ENCODE results near the gene SLC25A25. TPM values are rescaled to one million over a fixed set of nuclear protein-coding genes. Genes with fewer than 3 reads are reported as not detected.

Gene SLC25A25
- total and polyA plus RNA-seq, 2 of the 8 experiments (the other 6 are each of a cell fraction or from before 2014, with no cell fraction given), result 6.5 to 18.5 TPM

GRCh38 chr9:128101231-128101661, 33.2 kb downstream of the SLC25A25 start:
- no peak overlapping the region for H3K4ac ChIP-seq (replicated peaks; ENCODE audit: insufficient read length, low read depth, low read length)
- peaks cover 19% of the 10 kb centered on the region for H3K79me1 ChIP-seq (ENCODE audit: low read depth, low read length)
- H2BK120ac ChIP-seq (replicated peaks; ENCODE audit: low read depth, low read length), result no peak overlapping the region
- no peak overlapping the region for H3K27ac ChIP-seq (ENCODE audit: low read depth, low read length)
- TF ChIP-seq MAFK (IDR thresholded peaks at IDR 0.05; ENCODE audit: low read depth, low read length) (no peak), SIX5 (IDR thresholded peaks at IDR 0.05; ENCODE audit: low read depth, low read length) (no peak), FOSL1 (IDR thresholded peaks at IDR 0.05; ENCODE audit: insufficient read depth, low read depth, low read length) (no peak), SRF (IDR thresholded peaks at IDR 0.05; ENCODE audit: low read depth, low read length) (no peak), KDM5A (IDR thresholded peaks at IDR 0.05; ENCODE audit: low read length) (no peak), CBX5 (IDR thresholded peaks at IDR 0.05; ENCODE audit: low read depth, low read length) (no peak), NRF1 (IDR thresholded peaks at IDR 0.05; ENCODE audit: low read depth, low read length) (no peak), SP2 (IDR thresholded peaks at IDR 0.05; ENCODE audit: low read length) (no peak)
- WGBS, 2 experiments (ENCODE audit: extremely low coverage in 1 of 2, insufficient coverage in 1 of 2, insufficient read length in 1 of 2, insufficient replicate concordance in 2 of 2, low coverage in 1 of 2, low lambda C conversion rate in 2 of 2, missing lambda C conversion rate in 1 of 2), result 95% methylated on average over 12 of the region's 12 CpGs; no CpG with 5 or more reads in 1 of the 2 experiments
- no peak overlapping the region for H4K5ac ChIP-seq (ENCODE audit: insufficient read length, low read depth, low read length)
- no peak overlapping the region for H3K18ac ChIP-seq (ENCODE audit: extremely low read depth, low read length)
- H3K9me3 ChIP-seq (ENCODE audit: insufficient read depth in 2 of 2, low read depth in 1 of 2, low read length in 1 of 2), result no peaks in the 10 kb centered on the region
- no peak overlapping the region for H2BK20ac ChIP-seq (ENCODE audit: low read length)
- CTCF ChIA-PET (ENCODE audit: partially characterized antibody), result interaction anchor here (0.9 to 10.5 kb wide), 7 partner anchors 10 to 159 kb away, joined by 3 to 114 read pairs (median 9); no protein-coding TSS in a partner anchor
- H3K27me3 ChIP-seq (replicated peaks in 1 of 4; ENCODE audit: control insufficient read depth in 3 of 4, extremely low read depth in 1 of 4, insufficient read depth in 3 of 4, low read length in 3 of 4), result no peaks in the 10 kb centered on the region
- no peak overlapping the region for H2BK12ac ChIP-seq (ENCODE audit: low read depth, low read length)
- H2AFZ ChIP-seq (ENCODE audit: low read length), result no peak overlapping the region
- no peak for DNase-seq (ENCODE audit: low read depth in 1 of 2, low spot score in 2 of 2)
- POLR2A ChIA-PET (ENCODE audit: partially characterized antibody), result interaction anchor here (1.1 to 12.1 kb wide), 6 partner anchors 8 to 173 kb away, joined by 3 to 119 read pairs (median 11); partner anchors contain the start of gene SLC25A25
- H3K9ac ChIP-seq (replicated peaks in 1 of 4; ENCODE audit: extremely low read depth in 1 of 4, low read depth in 3 of 4, low read length in 3 of 4), result no peak overlapping the region
- no peak overlapping the region for H2BK5ac ChIP-seq (ENCODE audit: low read depth, low read length)
- H2AK5ac ChIP-seq (ENCODE audit: low read depth, low read length), result no peak overlapping the region
- H4K20me1 ChIP-seq (replicated peaks in 1 of 2; ENCODE audit: control insufficient read depth in 1 of 2, insufficient read depth in 2 of 2, low read length in 2 of 2), result peaks cover 9 to 33% of the 10 kb centered on the region in 2 experiments
- no peak overlapping the region for H3K56ac ChIP-seq (replicated peaks; ENCODE audit: insufficient read length, low read depth, low read length)
- peaks cover 17 to 40% (median 24%) of the 10 kb centered on the region in 4 experiments for H3K36me3 ChIP-seq (ENCODE audit: control insufficient read depth in 2 of 4, insufficient read depth in 4 of 4, low read length in 3 of 4)
- H3K79me2 ChIP-seq (ENCODE audit: control insufficient read depth in 1 of 2, insufficient read depth in 2 of 2, low read length in 2 of 2), result peaks cover 0 to 23% of the 10 kb centered on the region in 2 experiments; a peak in 2 of 4 replicates
- H3K4me2 ChIP-seq (ENCODE audit: insufficient read depth in 1 of 2, low read depth in 2 of 2, low read length in 2 of 2), result no peak overlapping the region; a peak in 1 of 4 replicates
- H4K91ac ChIP-seq (replicated peaks; ENCODE audit: insufficient read length, low read length), result no peak overlapping the region
- H3K4me1 ChIP-seq (replicated peaks in 1 of 4; ENCODE audit: control insufficient read depth in 3 of 4, insufficient read depth in 4 of 4, low read length in 3 of 4), result peaks cover 11 to 28% (median 22%) of the 10 kb centered on the region in 4 experiments
- H2BK15ac ChIP-seq (ENCODE audit: low read length), result no peak overlapping the region
- H3K23ac ChIP-seq (ENCODE audit: insufficient read length), result no peak overlapping the region
- FAIRE-seq, result no peak
- no peak overlapping the region for H4K8ac ChIP-seq (ENCODE audit: extremely low read depth, insufficient read depth, low read length)
- H3K14ac ChIP-seq (ENCODE audit: insufficient read length), result no peak overlapping the region
- peaks cover 9% of the 10 kb centered on the region for H3K23me2 ChIP-seq (ENCODE audit: low read depth, low read length)
- H3K4me3 ChIP-seq (ENCODE audit: extremely low read depth in 1 of 4, insufficient read depth in 2 of 4, low read depth in 3 of 4, low read length in 4 of 4), result no peak overlapping the region
